GM21619 (cell line): ENCODE results near the gene GARS1.

Source experiments
- ATAC-seq: cut with Tn5 transposase; IDR thresholded peaks from one replicate; pipeline ENCODE4 v1.9.1; 2021; ENCODE audit not compliant: unreplicated experiment

GARS1 gene, protein sequence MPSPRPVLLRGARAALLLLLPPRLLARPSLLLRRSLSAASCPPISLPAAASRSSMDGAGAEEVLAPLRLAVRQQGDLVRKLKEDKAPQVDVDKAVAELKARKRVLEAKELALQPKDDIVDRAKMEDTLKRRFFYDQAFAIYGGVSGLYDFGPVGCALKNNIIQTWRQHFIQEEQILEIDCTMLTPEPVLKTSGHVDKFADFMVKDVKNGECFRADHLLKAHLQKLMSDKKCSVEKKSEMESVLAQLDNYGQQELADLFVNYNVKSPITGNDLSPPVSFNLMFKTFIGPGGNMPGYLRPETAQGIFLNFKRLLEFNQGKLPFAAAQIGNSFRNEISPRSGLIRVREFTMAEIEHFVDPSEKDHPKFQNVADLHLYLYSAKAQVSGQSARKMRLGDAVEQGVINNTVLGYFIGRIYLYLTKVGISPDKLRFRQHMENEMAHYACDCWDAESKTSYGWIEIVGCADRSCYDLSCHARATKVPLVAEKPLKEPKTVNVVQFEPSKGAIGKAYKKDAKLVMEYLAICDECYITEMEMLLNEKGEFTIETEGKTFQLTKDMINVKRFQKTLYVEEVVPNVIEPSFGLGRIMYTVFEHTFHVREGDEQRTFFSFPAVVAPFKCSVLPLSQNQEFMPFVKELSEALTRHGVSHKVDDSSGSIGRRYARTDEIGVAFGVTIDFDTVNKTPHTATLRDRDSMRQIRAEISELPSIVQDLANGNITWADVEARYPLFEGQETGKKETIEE

DNA sequence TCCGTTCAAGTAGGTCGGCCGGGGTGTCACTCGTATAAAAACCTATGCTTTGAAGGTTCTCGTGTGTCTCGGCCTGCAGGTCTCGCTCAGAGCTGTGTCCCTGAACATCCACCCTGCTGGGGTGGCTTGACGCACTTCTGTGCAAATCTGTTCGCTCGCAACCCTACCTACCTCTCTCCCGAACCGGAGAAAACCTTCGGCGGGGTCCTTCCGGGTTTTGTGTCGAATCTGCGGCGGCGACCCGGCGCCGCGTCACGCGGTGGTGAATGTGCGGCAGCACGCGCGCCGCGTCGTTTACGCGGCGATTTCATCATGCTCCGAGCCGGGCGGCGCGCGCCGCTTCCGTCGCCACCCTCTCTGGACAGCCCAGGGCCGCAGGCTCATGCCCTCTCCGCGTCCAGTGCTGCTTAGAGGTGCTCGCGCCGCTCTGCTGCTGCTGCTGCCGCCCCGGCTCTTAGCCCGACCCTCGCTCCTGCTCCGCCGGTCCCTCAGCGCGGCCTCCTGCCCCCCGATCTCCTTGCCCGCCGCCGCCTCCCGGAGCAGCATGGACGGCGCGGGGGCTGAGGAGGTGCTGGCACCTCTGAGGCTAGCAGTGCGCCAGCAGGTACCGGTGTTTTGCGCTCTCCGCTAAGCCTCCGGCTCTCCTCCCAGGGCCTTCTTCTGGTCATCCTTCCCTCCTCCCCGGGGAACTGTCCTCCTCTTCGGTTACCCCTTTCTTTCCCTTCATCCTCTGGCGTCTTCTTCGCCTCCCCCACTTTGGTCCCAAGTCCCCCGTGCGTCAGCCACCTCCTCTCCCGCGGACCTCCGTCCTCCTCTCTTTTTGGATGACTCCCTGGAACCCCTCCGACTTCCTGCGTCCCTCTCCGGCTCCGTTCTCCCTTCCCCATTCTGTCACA is at the start of gene GARS1:
Gene GARS1, plus strand, starts transcription at position 339 of the 896 bp plus-strand sequence. Its CDS starts 44 bp downstream, at position 383.
- ATAC-seq, result peak; percentile 84

DNA sequence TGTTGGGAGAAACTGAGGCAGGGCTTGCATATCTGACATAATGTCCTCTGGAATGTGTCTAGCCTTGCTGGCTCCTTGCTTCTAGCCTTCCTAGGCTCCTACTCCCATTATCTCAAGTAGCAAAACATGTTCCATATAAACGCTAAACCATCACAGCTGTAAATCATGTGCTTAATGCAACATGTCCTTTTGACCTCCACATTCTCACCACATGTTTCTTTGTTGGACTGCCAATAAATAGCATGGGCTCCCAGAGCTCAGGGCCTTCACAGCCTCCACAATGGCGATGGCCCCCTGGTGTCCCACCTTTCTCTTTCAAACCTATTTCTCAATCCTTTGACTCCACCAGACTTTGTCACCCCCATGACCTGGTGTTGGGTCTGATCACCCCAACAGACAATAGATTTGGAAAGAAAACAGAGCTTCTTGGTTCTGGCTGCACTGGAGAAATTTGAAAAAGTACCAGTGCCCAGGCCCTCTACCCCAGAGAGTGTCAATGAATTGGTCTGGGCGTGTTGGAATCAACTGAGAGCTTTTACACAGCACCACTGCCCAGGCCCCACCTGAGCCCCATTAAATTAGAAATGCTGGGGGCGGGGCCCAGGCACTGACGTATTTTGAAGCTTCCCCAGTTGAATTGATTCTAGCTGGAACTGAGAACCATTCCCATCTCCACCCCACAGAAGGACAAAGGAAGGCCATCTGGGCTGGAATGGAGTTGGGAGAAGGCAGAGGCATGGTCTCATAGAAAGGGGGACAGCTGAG is 48.7 kb upstream of the GARS1 start:
- no peak for ATAC-seq

DNA sequence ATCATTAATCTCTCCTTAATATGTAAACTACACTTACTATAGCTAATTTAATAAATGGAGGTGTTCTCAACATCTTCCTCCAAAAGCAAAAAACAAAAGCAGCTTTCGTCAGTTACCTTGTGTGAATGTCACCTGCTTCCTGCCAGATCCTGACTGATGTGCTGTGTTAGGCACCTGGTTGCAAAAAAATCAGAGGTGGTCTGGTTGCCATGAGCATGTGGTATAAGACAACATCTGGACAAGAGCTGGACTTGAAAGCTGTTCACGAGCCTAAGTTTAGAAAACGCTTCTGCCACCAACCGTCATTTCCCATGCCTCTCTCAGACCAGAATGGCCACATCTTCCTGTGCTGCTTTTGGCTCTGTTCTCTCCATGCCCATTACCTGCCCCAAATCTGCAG is 48.1 kb upstream of the GARS1 start:
- no peak for ATAC-seq

DNA sequence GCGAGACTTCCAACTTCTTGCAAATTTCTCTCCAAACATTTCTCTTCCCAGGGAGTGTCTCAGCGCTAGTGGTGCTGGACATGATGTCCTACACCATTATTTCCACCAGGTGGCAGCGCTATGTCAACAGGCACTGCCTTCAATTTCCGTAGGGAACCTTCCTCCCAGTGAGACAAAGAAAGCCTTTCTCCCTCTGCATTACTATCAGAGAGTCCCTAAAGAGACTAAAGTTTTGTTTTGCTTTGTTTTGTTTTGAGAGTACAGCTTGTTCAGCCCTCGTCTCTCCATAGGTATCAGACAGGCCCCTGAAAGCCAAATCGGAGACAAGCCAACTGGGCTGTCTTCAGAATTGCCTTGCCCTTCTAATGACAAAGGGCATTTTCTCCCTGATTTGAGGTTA is 45.8 kb upstream of the GARS1 start:
- ATAC-seq, result peak; percentile 62

DNA sequence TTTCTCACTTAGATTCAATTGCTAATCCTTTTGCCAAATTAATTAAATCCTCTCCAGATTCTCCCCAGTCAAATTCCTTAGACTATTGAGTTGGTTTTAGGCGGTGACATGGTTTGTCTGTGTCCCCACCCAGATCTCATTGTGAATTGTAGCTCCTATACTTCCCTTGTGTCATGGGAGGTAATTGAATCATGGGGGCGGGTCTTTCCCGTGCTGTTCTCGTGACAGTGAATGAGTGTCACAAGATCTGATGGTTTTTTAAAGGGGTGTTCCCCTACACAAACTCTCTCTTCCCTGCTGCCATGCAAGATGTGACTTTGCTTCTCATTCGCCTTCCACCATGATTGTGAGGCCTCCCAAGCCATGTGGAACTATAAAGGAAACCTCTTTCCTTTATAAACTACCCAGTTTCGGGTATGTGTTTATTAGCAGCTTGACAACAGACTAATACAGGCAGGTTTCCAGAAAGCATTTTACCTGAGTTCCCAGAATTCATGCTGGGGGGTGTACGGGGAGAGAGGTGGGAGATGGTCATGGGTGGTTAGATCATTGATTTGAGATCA is 44.7 kb upstream of the GARS1 start:
- ATAC-seq, result no peak

DNA sequence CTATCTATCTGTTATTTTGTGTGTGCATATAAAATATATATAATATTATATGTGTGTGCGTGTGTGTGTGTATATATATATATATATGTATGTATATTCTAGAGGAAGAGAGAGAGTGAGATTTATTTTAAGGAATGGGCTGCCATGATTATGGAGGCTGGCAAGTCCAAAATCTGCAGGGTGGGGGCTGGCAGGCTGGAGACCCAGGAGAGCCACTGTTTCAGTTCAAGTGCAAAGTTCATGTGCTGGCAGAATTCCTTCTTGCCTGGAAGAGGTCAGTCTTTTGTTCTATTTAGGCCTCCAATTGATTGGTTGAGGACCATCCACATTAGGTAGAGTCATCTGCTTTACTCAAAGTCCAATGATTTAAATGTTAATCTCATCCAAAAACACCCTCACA is 42.3 kb upstream of the GARS1 start:
- ATAC-seq, result no peak

DNA sequence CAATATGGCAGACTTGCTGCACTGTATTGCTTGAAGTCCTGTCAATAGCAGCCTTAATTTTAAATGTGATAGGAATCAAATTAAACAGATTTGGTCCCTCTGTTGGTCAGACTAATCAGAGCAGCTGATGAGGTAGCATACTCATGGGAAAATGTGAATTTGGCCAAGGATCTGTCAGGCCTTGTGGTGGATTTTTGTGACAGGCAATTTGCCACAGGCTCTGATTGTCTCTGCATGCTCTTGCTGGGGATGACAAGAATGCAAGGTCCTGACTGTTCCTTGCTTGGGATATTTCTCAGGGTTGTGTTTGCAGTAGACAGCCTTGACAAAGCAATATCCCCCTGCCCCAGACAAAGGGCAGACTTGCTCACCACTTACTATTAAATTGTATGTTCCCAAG is 41.5 kb upstream of the GARS1 start:
- ATAC-seq, result no peak

DNA sequence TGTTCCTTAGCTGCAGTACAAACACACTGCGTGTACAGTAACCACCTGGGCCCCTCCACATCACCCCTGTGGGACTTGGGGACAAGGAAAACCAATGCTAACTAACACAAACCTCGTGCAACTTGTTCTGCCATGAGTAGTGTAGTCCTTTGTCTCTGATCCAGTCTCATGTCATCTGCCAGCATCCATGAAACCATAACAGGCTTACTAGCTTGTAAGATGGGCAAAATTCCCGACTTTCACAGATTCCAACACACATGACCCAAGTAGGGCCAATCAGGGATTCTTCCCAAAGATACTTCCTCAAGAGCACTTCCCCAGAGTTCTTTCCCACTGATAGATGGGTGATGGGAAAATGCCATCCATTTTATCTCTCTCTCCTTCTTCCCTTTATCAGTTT is 41.1 kb upstream of the GARS1 start:
- no peak for ATAC-seq

DNA sequence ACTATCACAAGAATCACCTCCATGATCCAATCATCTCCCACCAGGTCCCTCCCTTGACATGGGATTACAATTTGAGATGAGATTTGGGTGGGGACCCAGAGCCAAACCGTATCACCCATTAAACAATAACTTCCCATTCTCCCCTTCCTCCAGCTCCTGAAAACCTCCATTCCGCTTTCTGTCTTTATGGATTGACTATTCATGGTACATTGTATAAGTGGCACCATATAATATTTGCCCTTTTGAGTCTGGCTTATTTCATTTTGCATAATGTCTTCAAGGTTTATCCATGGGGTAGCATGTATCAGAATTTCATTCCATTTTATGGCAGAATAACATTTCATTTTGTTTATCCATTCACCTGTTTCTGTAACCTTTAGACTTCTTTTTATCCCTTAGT is 39.2 kb upstream of the GARS1 start:
- no peak for ATAC-seq

DNA sequence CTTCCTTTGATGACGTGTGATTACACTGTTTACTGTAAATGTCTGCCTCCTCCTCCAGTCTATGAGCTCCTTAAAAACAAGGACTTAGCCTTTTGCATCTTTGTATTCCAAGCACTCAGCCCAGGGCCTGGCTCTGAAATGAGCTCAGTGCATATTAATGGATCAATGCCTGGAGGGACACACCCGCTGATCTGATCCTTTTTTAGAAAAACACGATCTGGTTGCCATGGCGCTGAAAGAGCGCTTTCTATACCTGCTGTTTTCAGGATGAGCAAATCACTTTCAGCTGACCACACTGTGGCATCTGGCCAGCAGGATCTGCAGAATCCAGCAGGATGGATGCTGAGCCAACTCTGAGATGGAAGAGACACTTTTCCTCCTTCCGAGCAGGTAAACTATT is 37.8 kb upstream of the GARS1 start:
- ATAC-seq, result no peak

DNA sequence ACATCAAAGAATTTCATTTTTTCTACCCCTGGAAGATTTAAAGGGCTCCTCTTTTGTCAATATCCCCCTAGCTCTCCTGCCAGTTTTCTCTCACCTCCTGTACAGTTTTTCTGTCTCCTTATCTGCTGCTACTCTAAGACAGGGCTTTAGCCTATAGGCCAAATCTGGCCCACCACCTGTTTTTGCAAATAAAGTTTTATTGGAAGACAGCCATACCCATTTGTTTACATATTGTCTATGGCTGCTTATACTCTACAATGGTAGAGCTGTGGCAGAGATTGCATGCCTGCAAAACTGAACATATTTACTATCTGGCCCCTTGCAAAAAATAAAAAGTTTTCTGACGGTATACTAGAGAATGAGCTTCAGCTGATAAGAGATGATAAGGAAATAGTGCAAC is 37.4 kb upstream of the GARS1 start:
- no peak for ATAC-seq

DNA sequence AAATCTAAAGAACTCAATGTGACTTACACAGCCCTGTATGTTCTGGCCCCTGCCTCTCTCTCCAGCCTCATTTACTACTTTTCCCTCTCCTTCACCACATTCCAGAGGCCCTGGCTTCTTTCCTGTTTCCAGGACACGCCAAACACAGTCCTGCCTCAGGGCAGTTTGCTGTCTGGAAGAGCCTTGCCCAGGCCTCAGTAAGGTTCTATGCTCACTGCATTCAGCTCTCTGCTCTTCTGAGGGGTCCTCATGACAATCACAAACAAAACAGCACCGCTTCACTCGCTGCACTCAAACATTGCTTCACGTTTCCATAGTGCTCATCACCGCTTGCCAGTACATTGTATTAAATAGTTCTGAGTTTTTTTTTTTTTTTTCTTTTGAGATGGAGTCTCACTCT is 35.1 kb upstream of the GARS1 start:
- no peak for ATAC-seq

DNA sequence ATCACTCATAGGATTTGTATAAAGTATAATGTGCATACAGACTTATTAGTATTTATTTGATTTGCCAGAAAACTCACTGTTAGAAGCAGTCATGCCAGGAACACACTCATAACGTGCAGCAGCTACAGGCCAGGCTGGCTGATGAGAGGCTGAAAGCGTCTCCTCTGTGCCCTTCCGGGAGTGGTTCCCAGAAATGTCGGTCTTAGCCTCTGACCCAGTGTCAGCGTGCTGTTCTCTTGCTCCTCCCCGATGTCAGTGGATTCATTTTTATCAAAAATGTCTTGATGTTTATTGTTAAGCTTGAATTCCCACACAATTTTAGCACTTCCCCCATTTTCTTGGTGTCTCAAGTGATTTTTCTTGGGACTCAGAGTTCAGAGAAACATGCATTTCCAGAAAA is 33.3 kb upstream of the GARS1 start:
- ATAC-seq, result no peak

DNA sequence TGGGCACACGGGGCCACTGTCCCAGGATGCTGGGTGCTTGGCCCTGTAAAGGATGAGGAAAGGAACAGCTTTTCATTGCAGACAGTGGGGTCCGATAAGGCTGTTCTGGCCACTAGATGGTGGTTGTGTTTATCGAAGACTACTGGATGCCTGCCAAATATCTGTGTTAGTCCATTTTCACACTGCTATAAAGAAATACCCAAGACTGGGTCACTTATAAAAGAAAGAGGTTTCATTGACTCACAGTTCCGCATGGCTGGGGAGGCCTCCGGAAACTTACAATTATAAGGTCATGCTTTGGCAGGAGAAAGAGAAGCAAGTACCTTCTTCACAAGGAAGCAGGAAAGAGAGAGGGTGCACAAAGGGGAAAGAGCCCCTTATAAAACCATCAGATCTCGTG is 32.2 kb upstream of the GARS1 start:
- no peak for ATAC-seq

DNA sequence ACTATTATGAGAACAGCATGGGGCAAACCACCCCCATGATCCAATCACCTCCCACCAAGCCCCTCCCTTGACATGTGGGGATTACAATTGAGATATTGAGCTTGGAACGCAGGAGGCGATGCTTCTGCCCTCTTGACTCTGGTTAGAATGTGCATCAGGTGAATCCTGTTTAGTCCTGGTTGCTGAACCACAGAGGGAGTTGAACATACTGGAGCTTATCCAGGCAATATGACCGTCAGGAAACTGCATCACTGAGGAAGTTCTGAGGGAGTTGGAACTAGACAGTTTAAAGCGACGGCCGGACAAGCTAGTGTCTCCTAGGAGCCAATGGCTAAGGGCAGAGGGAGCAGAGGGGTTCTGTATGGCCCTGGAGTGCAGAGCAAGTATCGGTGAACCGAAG is 31.8 kb upstream of the GARS1 start:
- ATAC-seq, result no peak

DNA sequence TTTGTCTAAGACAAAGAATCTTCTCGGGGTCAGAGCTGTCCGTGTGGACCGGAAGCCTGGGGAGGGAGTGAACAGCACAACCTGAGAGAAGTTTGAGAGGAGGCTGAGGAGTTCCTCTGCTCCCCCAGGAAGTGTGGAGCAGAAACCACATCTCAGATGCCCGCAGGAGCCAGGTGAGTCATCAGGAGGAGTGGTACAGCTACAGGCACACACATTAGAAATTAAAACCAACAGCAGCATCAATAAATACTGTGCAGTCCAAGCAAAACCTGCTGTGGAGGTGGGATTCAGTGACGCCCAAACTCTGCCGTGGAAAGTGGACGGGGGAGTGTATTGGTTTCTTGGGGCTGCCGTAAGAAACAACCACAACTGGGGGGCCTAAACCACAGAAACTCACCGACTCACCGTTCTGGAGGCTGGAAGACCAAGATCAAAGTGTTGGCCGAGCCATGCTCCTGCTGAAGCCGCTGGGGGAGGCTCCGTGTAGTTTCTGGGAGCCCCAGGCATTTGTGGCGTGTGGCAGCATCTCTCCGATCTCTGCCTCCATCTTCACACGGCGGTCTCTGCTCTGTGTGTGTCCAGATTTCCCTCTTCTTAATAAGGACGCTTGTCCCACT is 31.2 kb upstream of the GARS1 start:
- ATAC-seq, result no peak

DNA sequence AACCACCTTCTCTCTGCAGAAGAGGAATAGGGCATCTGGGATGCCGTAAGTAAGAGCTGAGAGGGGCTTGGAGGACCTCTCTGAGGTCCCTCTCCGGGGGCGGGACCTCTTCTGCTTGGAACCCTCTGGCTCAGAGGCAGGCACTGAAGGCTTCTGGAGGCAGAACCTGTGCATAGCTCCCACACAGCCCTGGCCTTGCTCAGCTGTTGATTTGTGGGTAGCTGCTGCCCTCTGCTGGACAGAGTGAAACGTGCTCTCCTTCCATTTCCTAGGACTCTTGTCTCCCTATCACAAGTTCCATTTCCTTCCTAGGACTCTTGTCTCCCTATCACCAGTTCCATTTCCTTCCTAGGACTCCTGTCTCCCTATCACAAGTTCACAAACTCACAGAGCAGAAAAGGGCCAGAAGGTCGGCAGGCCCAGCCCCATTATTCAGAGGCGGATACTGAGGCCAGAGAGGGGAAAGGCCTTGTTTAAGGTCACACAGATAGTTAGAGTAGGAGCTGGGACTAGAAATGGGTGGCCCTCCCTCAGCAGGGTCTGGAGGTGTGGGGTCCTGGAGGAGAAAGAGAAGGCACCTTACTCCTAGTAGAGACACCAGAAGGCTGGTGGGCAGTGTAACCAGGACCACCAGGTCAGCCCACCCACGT is 30.3 kb upstream of the GARS1 start:
- ATAC-seq, result peak; percentile 93

DNA sequence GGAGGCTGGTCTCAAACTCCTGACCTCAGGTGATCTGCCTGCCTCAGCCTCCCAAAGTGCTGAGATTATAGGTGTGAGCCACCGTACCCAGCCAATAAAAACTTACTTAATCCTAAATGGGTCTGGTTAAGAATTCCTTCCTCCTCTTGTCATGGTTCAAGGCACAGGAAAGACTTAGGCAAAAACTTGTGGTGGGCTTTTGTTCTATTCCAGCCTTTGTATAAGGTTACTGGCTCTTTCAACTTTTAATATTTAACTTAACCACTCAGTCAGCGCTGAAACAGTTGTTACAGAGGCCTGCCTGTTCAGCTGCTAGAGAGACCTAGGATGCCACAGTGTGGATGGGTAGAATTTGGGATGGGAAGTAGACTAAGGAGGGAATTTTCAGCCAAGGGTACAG is 28.1 kb upstream of the GARS1 start:
- ATAC-seq, result no peak

DNA sequence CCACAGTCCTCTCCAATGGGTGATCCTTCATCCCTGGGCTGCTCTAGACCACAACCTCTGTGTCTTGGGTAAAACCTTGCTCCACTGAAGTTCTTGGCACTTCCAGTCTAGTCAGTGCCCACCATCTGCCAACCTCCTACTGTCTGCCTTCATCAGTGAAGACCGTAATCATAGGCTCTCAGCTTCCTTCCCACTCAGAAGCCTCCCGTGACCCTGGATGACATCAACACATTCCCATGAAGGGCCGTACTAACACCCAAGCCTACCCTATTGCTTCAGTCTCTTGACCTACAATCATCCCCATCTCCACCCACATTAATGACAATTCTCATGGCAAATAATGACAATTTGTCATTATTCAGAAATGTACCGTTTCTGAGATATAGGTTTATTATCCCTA is 27.6 kb upstream of the GARS1 start:
- no peak for ATAC-seq
